ENCODE measurements around the gene PIR.

Gene PIR

DNA sequence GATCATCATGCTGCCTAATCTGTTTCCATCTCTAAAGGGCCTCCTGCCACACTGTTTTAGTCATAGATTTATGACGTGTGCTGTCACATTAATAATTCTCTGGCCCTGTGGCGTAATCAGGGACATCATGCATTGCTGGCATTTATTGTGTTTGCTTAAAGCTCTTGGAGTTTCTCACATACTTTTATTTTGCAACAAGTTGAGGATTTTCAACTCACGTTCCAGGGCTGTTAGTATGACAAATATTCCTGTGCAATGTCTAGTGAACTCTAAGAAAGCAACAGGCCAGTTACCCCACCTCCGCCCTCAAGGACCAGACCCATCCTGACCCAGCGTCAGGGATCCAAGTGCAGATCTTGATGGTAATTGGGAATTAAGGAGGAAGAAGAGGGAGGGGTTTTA, 150.1 kb downstream of the PIR start:
- no peak for FAIRE-seq

DNA sequence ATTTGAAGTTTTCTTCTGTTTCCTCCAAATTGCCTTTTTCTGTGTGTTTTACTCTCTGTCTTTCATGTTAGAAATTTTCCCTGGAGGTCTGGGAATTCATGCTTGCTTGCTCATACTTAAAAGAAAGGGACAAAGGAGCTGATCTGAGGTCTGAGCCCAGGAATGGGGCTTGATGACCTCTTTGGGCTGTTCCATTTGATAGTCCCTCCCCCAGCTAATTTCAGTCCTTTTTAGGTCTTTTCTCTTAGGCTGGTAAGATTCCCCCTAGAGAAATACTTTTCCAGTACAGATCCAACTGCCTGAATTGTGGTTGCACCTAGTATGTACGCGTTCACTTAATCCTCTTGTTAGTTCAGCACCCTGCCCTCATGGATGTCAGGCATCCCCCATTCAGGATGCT, 152.3 kb downstream of the PIR start:
- no peak for FAIRE-seq

DNA sequence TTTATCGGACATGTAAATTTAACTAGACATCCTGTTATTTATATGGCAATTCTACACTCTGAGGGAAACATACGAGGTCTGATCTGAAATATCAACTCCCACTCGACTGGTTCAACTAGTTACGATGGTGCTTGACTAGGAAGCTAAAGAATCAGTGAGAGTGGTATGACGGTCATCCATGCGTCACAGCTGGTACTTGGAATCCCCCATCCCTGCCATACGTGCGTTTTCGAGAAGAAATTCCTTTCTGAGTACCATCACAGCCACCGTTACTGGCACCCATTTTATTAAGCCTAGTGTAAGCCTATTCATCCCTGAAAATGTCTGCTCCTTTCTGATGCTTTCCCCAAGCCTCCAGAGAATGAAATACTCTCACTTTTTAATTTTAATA, 157.1 kb downstream of the PIR start:
- no peak for FAIRE-seq

DNA sequence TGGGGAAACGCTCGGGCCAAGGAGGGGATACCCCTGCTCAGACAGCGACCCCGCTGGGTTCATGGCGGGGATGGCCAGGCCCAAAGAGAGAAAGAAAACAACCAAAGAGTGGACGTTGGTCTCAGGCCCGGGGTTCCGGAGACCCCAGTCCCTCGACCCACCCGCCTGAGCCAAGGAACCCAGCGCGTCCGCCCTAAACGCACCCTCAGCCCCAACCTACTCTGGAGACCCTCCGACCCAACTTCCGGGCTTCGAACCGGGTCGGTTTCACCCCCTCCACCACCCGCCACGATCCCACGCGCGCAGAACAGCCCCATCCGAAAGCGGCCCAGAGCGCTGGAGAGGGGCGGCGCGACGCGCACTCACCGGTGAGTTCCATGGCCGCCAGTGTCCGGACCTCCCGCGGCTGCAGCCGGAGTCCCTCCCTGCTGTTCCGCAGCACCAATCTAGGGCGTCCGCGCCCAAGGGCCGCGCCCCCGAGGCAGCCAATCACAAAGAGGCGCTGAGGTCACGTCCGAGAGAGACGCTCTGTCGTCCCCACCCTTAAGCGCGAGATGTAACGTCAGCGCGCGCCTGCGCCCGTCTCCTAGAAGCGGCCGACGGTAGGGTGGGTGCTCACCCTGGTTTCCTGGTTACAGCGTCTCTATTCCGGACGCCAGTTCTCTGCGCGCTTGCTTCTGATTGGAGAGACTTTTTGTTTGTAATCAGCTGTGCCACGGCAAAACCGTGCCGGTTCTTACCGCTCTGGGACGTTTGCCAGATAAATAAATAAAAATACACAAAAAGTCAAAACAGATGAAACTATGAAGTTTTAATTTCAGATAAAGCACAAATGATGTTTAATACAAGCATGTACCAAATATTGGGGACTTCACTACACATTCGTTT, 157.8 kb downstream of the PIR start, which contains the start of gene PIGA:
Gene PIGA (minus strand): TSS at position 389 of the 888 bp plus-strand sequence. CDS start 3,593 bp downstream, outside the sequence.
- peak; percentile 98 for FAIRE-seq

All from G401.6 (cell line).